Stimulated activated CD8-positive, alpha-beta memory T cell treated with anti-CD3 and anti-CD28 coated beads, Interleukin-12 subunit alpha, Interleukin-12 subunit beta, amount 100 ng/mL, for 4 hours (primary cell): ENCODE results near the gene ENHO.
"Not testable (repeated sequence)": the region's sequence is repeated elsewhere in the genome, so short reads cannot be mapped to it uniquely, and the experiment has no call there.

Experiments
- DNase-seq: peaks from one replicate; pipeline ENCODE4 v3.0.0-alpha.2; 2020; ENCODE audit warnings: low read depth

The ENHO gene

DNA sequence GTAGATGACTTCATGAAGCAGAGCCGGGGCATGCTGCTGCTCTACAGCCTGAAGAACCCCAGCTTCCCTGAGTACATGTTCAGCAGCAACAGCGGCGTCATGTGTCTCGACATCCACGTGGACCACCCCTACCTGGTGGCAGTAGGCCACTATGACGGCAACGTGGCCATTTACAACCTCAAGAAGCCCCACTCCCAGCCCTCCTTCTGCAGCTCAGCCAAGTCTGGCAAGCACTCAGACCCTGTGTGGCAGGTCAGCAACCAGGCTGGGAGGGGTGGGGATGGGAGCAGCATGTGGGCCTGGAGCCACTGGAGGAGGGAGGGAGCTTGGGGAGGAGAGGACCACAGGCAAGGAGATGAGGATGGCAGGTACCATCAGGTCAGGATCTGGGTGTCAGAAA, 16.2 kb downstream of the ENHO start:
- no peak for DNase-seq

DNA sequence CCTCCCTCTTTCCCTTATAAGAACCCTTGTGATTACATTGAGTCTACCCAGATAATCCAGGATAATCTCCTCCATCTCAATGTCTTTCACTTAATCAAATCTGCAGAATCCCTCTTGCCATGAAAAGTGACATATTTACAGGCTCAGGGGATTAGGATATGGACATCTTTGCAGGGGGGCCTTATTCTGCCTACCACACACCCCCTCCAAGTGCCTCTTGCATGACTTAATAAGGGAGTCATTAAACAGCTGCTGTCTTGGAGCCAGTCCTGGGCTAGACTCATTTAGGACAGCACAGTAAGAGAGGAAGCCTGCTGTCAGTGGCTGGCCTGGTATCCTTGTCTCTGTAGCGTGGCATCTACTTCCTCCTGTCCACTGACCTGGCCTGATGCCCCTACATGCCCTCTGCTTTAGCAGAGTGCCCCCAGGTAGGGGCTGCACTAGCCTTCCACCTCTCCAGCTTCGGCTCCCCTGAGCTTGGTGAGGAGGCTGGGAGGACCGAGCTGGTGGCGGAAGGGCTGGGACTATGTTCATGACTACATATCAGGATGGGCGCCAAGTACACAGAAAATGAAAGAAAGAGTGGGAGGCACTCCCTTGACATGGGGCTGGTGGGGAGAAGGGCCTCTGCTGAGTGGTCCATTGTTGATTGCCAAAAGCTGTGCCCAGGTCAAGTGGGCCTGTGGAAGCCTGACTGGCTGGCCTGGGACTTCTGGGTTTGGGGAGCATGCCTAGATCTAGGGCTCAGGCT, 17.2 kb downstream of the ENHO start:
- no peak for DNase-seq

DNA sequence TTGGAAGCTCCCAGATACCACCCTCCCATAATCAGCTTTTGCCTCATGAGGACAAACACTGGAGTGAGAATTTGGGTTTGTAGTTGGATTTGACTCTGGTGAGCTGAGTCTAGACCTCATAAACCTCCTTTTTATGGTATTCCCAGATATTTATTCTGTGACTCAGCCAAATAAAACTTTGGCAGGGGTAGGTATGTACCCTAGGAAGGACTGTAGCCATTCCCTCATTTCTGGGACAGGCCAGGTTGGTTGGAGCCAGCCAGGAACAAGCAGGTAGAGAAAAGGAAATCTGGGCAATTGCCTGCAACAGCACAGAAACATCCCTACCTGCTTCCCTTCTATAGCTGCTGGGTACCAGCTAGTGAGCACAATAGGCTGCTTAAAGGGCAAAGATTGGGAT, 19.4 kb downstream of the ENHO start:
- DNase-seq: no peak

DNA sequence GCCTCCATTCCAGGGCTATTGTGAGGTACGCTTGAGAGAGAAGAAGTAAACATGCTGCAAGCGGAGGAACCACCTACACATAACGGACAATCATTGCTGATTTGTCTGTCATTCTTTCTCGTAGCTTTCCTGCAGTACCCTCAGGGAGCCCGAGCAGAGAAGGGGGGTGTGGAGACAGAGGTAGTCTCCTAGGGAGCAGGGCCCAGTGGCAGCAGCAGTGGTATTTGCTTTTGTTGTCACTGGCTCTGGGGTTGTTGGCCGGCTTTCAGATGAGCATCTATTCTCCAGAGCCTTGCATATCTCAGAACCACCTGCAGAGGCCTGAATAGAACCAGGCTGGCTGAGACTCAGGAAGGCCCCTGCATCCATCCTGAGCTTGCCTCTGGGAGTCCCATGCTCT, 19.9 kb downstream of the ENHO start:
- no peak for DNase-seq

DNA sequence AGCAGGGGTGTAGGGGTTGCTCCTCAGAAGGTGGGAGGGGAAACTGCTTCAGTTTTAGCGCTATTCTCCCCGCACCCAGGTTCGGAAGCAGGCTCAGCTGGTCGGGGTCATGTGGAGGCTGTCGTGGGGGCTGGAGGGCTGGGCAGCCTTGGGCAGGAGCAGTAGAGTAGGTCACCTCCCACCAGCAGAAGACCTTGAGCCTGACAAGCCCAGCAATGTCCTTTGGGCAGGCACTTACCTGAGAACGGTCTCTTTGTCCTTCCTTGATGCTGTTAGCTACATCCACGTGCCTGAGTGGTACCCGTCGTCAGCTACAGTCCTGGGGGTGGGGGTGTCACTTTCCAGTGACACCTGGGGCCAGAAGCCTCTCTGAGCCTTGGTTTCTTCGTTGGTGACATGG, 20.3 kb downstream of the ENHO start:
- no peak for DNase-seq

- DNase-seq: no peak
These were observed 20.8 kb downstream of the ENHO start for GRCh38 chr9:34501889-34502425.

GRCh38 chr9:34501372-34501771, 21.4 kb downstream of the ENHO start:
- DNase-seq: no peak

DNA sequence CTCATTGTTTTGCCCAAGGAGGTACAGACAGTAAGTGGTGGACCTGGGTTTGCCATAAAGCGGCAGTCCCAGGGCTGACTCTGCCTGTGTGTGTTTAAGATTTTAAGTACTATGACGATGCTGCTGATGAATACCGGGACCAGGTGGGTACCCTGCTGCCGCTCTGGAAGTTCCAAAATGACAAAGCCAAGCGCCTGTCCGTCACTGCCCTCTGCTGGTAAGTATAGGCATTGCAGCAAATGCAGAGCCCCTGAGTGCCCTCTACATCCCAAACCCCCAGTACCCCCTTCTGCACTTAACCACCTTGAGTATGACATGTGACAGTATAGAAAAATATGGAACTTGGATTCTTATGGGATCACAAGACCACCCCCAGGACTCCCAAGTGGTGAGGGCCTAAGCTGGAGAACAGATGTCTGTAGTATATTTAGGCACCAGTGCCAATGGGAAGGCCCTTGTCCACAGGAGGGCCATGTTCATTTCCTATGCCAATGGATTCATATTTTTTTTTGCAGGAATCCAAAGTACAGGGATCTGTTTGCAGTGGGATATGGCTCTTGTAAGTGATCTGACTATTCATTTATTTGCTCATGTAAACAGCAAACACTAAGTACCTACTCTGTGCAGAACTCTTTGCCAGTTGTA, 22.0 kb downstream of the ENHO start:
- DNase-seq: peak; percentile 44

- no peak for DNase-seq
These were observed 23.7 kb downstream of the ENHO start for GRCh38 chr9:34499076-34499475.

- no peak for DNase-seq
These were observed 24.2 kb downstream of the ENHO start for GRCh38 chr9:34498553-34498952.

DNA sequence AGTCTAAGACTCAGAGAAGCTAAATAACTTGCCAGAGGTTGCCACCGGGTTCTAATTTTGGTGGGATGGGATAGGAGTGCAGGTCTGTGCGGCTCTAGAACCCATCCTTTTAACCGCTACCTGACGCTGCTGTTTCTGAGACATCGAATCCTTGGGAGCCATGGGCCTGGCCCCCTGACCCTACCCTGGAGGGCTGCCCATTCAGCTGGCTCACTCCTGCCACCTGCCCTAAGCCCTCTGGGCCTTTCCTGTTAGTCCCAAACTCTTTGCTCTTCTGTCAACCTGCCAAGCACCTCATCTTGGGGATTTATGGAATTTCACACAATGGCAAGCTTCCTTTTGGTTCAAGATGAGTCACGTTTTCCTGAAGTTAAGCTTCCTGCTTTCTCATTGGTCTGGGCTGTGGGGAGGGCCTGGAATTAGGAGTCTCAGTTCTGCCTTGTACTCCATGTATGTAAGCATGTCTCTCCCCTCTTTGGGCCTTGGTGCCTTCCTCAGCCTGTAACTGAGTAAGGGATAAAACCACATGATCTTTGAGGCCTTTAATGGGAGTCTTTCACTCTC, 26.6 kb downstream of the ENHO start:
- DNase-seq: no peak

- no peak for DNase-seq
These were observed 28.7 kb downstream of the ENHO start for GRCh38 chr9:34493972-34494535.

DNA sequence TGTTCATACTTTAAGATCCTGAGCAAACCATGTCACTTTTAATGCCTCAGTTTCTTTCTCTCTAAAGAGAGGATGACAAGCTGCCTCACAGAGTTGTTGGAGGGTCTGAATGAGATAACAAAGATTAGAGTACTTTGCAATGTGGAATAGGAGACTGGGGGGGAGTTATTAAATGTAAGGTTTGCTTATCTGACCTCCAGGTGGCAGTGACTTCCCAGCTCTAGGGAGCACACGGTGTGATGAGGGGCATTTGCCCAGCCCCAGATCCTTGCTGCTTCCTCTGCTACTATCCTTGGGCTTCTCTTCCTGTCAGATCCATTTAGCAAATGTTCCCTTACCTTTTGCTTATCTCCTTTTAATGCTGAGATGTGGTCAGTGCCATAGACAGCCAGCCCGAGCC, 30.7 kb downstream of the ENHO start:
- no peak for DNase-seq

- DNase-seq: no peak
These were observed 31.2 kb downstream of the ENHO start for GRCh38 chr9:34491596-34491995.

GRCh38 chr9:34490760-34491159, 32.0 kb downstream of the ENHO start:
- no peak for DNase-seq

DNA sequence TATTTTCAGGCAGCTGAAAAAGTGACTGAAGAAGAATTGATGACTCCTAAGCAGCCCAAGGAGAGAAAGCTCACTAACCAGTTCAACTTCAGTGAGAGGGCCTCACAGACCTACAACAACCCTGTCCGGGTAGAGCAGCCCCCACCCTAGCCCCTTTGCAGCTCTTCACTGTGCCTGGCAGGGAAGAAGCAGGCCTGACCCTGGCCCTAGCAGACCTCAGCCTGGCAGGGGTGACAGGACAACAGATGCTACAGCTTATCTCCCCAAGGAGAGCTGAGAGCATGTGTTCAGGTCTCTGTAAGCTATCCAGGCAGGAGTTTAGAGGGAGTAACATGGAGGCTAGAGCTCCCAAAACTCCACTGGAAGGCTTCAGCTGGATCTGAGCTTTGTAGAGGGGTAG, 32.4 kb downstream of the ENHO start:
- DNase-seq: no peak

- DNase-seq: no peak
These were observed 36.2 kb downstream of the ENHO start for GRCh38 chr9:34486572-34486971.

DNA sequence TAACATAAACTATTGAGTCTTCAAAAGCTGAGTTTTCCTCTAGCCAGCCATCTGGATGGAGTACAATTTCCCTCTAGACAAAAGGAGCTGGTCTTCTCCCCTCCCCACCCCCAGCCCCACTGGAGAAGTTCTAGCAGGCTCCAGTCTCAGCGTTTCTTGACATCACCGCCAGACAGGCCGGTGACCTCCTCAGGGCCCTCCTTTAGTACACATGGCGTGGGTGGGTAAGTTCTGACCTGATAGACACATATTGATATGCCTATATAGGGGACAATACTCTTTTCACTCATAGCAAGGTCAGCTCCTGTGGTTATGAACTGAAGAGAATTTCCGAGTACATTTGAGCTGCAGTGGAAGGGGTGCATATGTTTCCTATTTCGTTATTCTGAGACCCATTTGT, 37.0 kb downstream of the ENHO start:
- no peak for DNase-seq

DNA sequence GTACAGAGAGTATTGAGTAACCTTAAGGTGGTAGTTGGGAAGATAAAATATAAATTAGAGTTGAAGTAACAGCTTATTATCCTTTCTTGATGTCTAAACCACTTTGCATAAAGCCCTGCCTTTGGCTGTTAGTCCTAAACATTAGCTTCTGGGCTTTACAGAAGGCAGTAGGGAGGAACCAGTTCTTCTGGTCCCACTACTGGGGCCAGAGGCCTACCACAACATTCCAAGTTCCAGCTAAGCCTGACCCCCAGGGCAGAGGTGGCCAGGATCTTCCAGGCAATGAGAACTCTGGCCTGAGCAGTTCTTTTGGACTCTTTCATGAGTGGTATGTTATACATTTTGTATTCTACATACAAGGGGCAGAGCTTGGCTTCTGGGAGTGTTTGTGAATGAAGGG, 38.1 kb downstream of the ENHO start:
- DNase-seq: no peak

- not testable (repeated sequence) for DNase-seq
These were observed 40.0 kb downstream of the ENHO start for GRCh38 chr9:34482746-34483145.

GRCh38 chr9:34481620-34482019, 41.2 kb downstream of the ENHO start:
- DNase-seq: not testable (repeated sequence)

DNA sequence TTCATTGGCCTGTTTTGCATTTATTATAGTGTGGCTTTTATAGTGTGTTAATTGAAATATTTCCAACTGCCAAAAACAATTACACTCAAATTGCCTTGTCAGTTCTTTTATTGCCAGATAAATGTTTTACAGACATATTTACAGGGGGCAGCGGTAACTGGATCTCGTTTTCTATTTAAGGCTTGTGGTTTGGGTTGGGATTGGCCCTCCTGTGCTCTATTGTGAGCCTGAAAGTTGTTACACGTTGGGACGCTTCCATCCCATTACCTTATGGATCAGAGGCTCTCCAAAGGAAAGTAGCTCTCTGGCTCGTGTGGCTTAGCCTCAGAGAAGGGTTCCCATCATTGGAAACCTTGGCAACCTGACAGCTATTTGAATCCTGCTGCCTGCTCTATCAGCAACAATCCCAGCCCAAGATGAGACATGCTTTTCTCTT, 43.3 kb downstream of the ENHO start:
- no peak for DNase-seq

DNA sequence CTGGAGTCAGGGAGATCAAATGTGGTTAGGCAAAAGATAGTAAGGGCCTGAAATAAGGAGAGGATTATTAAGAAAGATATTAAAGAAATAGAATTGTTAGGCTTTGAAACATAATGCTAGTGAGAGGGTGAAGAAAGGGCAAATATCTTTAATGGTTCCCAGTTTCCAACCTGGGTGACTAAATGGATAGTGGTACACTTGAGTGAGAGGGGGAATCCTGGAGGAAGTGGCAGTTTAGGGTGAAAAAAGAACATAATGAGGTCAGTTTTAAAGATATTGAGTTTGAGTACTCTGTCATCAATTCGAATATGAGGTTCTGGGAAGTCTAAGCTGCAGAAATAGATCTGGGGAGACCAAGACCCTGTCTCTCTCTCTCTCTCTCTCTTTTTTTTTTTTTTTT, 45.2 kb downstream of the ENHO start:
- DNase-seq: no peak
